Stimulated activated naive CD8-positive, alpha-beta T cell treated with anti-CD3 and anti-CD28 coated beads, Interleukin-15, Interleukin-2, amounts not matched to agents 100 ng/mL and 50 ng/mL, for 24 hours (primary cell): ENCODE data around the gene PCK1.

Source experiments
- H3K27ac Mint-ChIP-seq: one replicate; pipeline ENCODE4 v1.8.0; 2021; ENCODE audit warnings: mild to moderate bottlenecking, mixed read lengths
- H3K27me3 Mint-ChIP-seq: one replicate; pipeline ENCODE4 v1.8.0; 2021; ENCODE audit warnings: mixed read lengths
- H3K36me3 Mint-ChIP-seq: one replicate; pipeline ENCODE4 v1.8.0; 2021; ENCODE audit warnings: low read depth, mixed read lengths
- H3K4me1 Mint-ChIP-seq: one replicate; pipeline ENCODE4 v1.8.0; 2021; ENCODE audit warnings: low read depth, mixed read lengths
- H3K4me3 Mint-ChIP-seq: one replicate; pipeline ENCODE4 v1.8.0; 2021; ENCODE audit warnings: mild to moderate bottlenecking, mixed read lengths
- H3K9me3 Mint-ChIP-seq: one replicate; pipeline ENCODE4 v1.8.0; 2021; ENCODE audit warnings: mixed read lengths

The PCK1 gene

GRCh38 chr20:57563522-57563921 is 2.6 kb downstream of the PCK1 start:
- peaks cover 20% of the 10 kb centered on the region for H3K27me3 Mint-ChIP-seq
- no peaks in the 10 kb centered on the region for H3K9me3 Mint-ChIP-seq
- no peaks in the 10 kb centered on the region for H3K4me1 Mint-ChIP-seq
- no peaks in the 10 kb centered on the region for H3K36me3 Mint-ChIP-seq
- no peak overlapping the region for H3K4me3 Mint-ChIP-seq
- H3K27ac Mint-ChIP-seq = no peak overlapping the region

GRCh38 chr20:57564180-57564802 is 3.4 kb downstream of the PCK1 start:
- no peak overlapping the region for H3K4me3 Mint-ChIP-seq
- peaks cover 26% of the 10 kb centered on the region for H3K27me3 Mint-ChIP-seq
- H3K36me3 Mint-ChIP-seq = no peaks in the 10 kb centered on the region
- H3K9me3 Mint-ChIP-seq = no peaks in the 10 kb centered on the region
- no peaks in the 10 kb centered on the region for H3K4me1 Mint-ChIP-seq
- no peak overlapping the region for H3K27ac Mint-ChIP-seq

DNA sequence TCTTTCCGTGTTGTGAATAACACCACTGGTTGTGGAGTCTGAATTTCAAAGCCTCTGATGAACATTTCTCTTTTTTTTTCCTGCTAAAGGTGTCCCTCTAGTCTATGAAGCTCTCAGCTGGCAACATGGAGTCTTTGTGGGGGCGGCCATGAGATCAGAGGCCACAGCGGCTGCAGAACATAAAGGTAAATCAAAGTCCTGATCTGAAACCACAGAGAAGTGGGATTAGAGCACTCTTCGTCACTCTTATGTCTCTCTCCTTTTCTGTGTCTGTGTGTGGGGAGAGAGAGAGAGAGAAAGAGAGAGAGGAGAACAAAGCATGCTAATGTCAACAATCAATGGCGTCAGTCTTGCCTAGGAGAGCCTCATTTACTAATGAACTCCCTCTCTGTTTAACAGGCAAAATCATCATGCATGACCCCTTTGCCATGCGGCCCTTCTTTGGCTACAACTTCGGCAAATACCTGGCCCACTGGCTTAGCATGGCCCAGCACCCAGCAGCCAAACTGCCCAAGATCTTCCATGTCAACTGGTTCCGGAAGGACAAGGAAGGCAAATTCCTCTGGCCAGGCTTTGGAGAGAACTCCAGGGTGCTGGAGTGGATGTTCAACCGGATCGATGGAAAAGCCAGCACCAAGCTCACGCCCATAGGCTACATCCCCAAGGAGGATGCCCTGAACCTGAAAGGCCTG is 4.2 kb downstream of the PCK1 start:
- Mint-ChIP-seq H3K4me3 (no peak overlapping the region), H3K4me1 (no peaks in the 10 kb centered on the region), H3K27me3 (peaks cover 28% of the 10 kb centered on the region), H3K36me3 (no peaks in the 10 kb centered on the region), H3K9me3 (no peaks in the 10 kb centered on the region), H3K27ac (no peak overlapping the region)

DNA sequence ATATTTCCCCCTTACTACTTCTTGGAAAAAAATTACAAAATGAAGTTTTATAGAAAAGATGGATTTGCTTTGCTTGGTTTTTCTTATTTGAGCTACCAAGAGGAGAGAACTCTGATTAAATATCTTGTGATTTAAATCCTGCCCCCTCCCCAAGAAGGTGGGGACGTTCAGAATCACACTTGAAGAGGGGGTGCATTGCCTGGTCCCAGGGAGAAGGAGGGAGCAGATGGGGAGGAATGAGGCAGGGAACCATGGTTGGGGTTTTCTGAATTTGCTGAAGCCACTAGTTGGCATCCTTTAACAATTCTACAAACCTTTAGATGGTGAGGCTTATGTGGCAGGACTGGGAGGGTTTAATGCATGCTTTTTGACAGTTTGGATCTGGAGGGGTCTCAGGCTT is 5.5 kb downstream of the PCK1 start:
- Mint-ChIP-seq H3K4me3 (no peak overlapping the region), H3K27ac (no peak overlapping the region), H3K36me3 (no peaks in the 10 kb centered on the region), H3K9me3 (no peaks in the 10 kb centered on the region), H3K27me3 (peaks cover 28% of the 10 kb centered on the region), H3K4me1 (no peaks in the 10 kb centered on the region)

DNA sequence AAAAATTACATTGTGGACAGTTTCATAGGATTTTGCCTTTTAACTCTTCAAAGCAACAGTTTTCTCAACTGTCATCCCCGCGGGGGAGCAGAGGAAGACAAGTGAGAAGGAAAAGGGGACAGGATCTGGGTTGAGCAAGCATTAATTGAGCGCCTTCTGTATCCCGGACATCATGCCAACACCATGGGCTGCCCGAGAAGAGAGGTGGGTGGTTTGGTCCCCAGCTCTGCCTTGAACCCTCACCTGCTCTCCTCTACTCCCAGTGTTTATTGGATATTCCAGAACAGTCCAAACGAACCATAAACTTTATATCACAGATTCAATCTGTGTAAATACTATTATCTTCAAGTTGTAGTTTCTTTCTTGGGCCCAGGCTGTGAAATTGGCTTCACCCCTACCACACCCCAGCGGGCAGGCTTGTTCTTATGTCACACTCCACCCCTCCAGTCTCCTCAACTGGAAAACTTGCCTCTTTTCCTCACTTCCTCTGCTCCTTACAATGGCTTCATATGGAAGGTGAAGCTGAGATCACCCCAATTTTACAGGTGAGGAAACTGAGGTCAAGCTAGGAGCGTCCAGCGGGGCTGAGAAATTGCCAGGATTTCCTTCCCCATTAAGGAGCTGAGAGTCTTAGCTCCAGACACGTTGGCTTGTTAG is 6.0 kb downstream of the PCK1 start:
- H3K36me3 Mint-ChIP-seq = no peaks in the 10 kb centered on the region
- H3K27ac Mint-ChIP-seq = no peak overlapping the region
- peaks cover 29% of the 10 kb centered on the region for H3K27me3 Mint-ChIP-seq
- no peaks in the 10 kb centered on the region for H3K9me3 Mint-ChIP-seq
- H3K4me3 Mint-ChIP-seq = no peak overlapping the region
- no peaks in the 10 kb centered on the region for H3K4me1 Mint-ChIP-seq

- no peaks in the 10 kb centered on the region for H3K4me1 Mint-ChIP-seq
- no peaks in the 10 kb centered on the region for H3K9me3 Mint-ChIP-seq
- H3K36me3 Mint-ChIP-seq = no peaks in the 10 kb centered on the region
- H3K27ac Mint-ChIP-seq = no peak overlapping the region
- H3K4me3 Mint-ChIP-seq = no peak overlapping the region
- H3K27me3 Mint-ChIP-seq = peaks cover 31% of the 10 kb centered on the region
Observed at GRCh38 chr20:57567471-57568079, 6.7 kb downstream of the PCK1 start.

GRCh38 chr20:57568088-57568896 is 7.4 kb downstream of the PCK1 start:
- Mint-ChIP-seq H3K27ac (no peak overlapping the region), H3K36me3 (no peaks in the 10 kb centered on the region), H3K4me3 (no peak overlapping the region), H3K9me3 (no peaks in the 10 kb centered on the region), H3K4me1 (no peaks in the 10 kb centered on the region), H3K27me3 (peaks cover 34% of the 10 kb centered on the region)

DNA sequence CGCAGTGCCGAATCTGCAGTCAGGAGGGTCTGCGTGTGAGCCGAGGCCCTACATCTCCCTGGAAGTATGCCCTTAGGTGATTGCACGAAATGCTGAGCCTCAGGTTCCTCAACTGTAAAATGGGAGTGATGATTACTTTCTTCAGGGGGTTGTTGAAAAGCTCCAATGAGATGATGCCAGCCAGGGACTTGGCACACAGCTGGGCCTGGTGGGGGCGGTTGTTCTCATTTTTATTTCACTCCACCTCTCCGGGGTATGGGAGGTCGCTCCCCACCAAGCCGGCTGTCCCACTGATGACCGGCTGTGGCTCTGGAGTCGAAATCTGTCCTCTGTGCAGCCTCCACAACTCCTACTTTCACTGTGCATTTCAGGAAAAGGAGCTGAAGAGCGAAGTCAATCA is 8.1 kb downstream of the PCK1 start:
- Mint-ChIP-seq H3K4me1 (no peaks in the 10 kb centered on the region), H3K27me3 (peaks cover 35% of the 10 kb centered on the region), H3K9me3 (no peaks in the 10 kb centered on the region), H3K4me3 (no peak overlapping the region), H3K36me3 (no peaks in the 10 kb centered on the region), H3K27ac (no peak overlapping the region)

DNA sequence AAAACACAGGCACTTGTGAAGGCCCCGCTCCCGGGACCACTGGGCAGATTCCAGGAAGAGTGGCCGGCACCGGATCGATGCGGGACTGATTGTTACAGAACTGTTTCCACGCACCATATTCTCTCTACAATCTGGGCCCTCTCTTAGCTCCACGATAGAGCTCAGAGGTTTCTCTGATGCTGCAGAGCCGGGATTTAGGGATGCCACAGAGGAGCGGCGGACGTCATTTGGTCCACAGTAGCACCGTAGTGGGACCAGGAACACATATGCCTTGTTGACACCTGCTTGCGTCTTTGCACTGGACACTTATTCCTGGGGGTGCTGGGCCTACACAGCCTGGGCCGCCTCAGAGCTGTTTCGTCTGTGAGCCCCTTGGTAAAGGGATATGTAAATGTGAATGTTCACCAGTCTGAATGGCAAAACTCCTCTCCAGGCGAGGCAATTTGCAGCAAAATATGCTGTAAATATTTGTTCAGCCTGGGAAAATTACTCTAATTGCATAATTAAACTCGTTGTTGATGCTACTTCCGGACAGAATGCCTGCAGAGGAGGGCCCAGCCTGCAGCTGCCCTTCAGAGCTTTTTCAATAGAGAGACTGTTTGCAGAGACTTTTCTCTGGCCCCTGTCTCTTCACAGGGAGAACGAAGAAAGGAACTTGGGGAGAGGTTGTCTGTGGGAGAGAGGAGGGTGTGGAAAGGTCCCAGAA is 9.4 kb downstream of the PCK1 start:
- Mint-ChIP-seq H3K9me3 (no peaks in the 10 kb centered on the region), H3K27ac (no peak overlapping the region), H3K4me1 (no peaks in the 10 kb centered on the region), H3K4me3 (no peak overlapping the region), H3K36me3 (no peaks in the 10 kb centered on the region), H3K27me3 (peaks cover 32% of the 10 kb centered on the region)

DNA sequence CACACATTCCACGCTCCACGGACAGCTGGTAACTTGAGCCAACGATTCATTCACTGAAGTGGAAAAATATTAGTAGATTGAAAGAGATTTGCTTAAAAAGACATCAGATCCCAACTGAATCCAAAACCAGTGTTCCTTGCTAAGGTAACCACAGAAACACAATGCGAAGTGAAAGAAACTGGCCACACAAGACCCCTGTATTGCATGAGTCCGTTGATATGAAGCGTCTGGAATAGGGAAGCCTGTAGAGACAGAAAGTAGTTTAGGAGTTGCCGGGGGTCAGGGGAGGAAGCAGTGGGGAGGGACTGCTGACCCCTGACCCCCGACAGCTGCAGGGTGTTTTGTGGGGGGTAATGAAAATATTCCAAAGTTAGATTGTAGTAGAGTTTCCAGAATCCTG is 10.0 kb downstream of the PCK1 start:
- Mint-ChIP-seq H3K9me3 (no peaks in the 10 kb centered on the region), H3K27me3 (peaks cover 32% of the 10 kb centered on the region), H3K27ac (no peak overlapping the region), H3K4me3 (no peak overlapping the region), H3K36me3 (no peaks in the 10 kb centered on the region), H3K4me1 (no peaks in the 10 kb centered on the region)

GRCh38 chr20:57571782-57572416 is 11.0 kb downstream of the PCK1 start:
- Mint-ChIP-seq H3K4me3 (no peak overlapping the region), H3K9me3 (no peaks in the 10 kb centered on the region), H3K27me3 (peaks cover 28% of the 10 kb centered on the region), H3K27ac (no peak overlapping the region), H3K36me3 (no peaks in the 10 kb centered on the region), H3K4me1 (no peaks in the 10 kb centered on the region)

- Mint-ChIP-seq H3K36me3 (no peaks in the 10 kb centered on the region), H3K4me1 (no peaks in the 10 kb centered on the region), H3K27me3 (peaks cover 24% of the 10 kb centered on the region), H3K9me3 (no peaks in the 10 kb centered on the region), H3K27ac (no peak overlapping the region), H3K4me3 (no peak overlapping the region)
Observed at GRCh38 chr20:57573242-57573641, 12.3 kb downstream of the PCK1 start.

DNA sequence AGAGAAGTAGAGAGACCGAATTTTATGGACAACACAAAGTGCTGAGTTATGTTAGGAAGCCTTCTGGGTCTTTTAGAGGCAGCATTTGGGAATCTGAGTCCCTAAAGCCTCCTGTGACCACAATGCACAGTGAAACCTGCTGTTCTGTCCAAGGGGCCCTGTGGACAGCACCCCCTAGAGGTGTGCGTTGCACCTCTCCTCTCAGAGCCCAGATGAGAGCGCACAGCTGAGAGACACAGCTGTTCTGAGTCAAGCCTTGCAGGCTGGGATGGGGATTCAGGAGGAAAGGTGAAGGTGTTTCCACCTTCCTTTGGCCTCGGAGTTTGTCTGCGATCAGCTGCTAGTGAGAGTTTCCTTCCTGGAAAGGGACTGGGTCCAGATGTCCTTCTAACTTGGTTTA is 13.0 kb downstream of the PCK1 start:
- Mint-ChIP-seq H3K4me3 (no peak overlapping the region), H3K27ac (no peak overlapping the region), H3K9me3 (no peaks in the 10 kb centered on the region), H3K4me1 (no peaks in the 10 kb centered on the region), H3K27me3 (peaks cover 26% of the 10 kb centered on the region), H3K36me3 (no peaks in the 10 kb centered on the region)

DNA sequence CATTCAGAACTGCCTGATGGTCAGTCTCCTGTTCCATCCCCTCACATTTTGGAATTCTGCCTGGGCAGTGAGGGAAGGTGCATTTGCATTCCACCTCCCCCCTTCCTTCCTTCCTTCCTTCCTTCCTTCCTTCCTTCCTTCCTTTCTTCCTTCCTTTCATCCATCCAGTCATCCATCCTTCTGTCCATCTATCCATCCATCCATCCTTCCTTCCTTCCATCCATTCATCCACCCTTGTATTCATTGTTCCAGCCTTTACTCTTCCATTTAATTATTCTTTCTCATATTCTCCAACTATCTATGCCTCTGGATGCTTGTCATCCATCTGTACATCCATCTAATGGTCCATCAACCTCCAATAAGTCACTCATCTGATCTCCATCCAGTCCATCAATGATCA is 14.0 kb downstream of the PCK1 start:
- Mint-ChIP-seq H3K27me3 (peaks cover 26% of the 10 kb centered on the region), H3K4me3 (no peak overlapping the region), H3K4me1 (no peaks in the 10 kb centered on the region), H3K27ac (no peak overlapping the region), H3K36me3 (no peaks in the 10 kb centered on the region), H3K9me3 (no peaks in the 10 kb centered on the region)
